GM21619 (cell line): ENCODE results near the gene SBNO2.

ENCODE experiments used
- ATAC-seq: cut with Tn5 transposase; IDR thresholded peaks from one replicate; pipeline ENCODE4 v1.9.1; 2021; ENCODE audit not compliant: unreplicated experiment

SBNO2 gene

GRCh38 chr19:1076046-1076386 is 98.1 kb downstream of the SBNO2 start:
- no peak for ATAC-seq

GRCh38 chr19:1074544-1075283 is 99.4 kb downstream of the SBNO2 start:
- ATAC-seq: no peak

GRCh38 chr19:1073956-1074517 is 100.0 kb downstream of the SBNO2 start:
- no peak for ATAC-seq

GRCh38 chr19:1073063-1073955 is 100.8 kb downstream of the SBNO2 start:
- ATAC-seq: no peak

GRCh38 chr19:1072371-1073015 is 101.6 kb downstream of the SBNO2 start:
- ATAC-seq: no peak

GRCh38 chr19:1070931-1071791 is 102.9 kb downstream of the SBNO2 start:
- ATAC-seq: no peak

DNA sequence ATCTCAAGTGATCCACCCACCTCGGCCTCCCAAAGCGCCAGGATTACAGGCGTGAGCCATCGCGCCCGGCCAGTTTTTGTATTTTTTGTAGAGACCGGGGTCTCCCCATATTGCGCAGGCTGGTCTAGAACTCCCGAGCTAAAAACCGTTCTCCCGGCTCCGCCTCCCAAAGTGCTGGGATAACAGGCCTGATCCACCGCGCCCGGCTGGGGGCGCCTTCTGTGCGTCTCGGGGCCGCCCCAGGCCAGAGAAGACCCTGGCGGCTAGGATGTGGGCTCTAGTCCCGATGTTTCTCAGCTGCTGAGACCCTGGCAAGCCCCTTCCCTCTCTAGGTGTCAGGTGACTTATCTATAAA is 103.5 kb downstream of the SBNO2 start:
- no peak for ATAC-seq

GRCh38 chr19:1069009-1069779 is 104.9 kb downstream of the SBNO2 start:
- ATAC-seq: no peak

DNA sequence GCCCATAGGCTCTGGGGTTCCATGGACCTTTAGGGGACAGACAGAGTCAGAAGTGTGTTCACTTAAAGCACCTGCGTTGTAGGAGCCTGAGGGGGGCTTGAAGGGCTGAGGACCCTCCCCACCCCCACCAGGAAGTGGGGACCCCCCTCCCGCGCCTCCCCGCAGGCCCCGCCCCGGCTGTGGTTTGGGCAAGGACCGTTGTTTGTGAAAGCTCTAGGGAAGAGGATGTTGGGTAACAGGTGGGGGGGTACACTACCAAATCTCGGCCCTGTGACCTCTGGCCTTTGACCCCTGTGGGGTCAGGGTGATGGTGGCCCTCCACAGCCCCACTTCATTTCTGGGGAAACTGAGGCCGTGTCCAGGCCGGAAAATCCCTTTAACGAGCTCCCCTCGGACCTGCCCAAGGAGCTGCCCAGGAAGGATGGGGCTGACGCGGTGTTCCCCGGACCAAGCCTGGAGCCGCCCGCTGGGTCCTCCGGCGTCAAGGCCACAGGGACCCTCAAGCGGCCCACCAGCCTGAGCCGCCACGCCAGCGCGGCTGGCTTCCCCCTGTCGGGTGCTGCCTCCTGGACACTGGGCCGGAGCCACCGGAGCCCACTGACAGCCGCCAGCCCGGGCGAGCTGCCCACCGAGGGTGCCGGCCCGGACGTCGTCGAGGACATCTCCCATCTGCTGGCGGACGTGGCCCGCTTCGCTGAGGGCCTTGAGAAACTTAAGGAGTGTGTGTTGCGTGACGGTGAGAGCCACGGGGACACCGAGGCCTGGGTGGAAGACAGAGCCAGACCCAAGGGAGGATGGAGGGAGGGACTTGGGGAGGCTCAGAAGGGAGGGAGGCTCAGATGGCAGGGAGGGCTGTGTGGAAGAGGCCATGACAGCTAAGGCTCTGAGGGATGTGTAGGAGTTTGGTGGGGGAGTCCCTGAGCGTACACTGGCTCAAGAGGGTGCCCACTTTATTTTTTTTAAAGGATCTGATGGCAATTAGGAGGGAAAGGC is 105.8 kb downstream of the SBNO2 start:
- ATAC-seq: no peak

DNA sequence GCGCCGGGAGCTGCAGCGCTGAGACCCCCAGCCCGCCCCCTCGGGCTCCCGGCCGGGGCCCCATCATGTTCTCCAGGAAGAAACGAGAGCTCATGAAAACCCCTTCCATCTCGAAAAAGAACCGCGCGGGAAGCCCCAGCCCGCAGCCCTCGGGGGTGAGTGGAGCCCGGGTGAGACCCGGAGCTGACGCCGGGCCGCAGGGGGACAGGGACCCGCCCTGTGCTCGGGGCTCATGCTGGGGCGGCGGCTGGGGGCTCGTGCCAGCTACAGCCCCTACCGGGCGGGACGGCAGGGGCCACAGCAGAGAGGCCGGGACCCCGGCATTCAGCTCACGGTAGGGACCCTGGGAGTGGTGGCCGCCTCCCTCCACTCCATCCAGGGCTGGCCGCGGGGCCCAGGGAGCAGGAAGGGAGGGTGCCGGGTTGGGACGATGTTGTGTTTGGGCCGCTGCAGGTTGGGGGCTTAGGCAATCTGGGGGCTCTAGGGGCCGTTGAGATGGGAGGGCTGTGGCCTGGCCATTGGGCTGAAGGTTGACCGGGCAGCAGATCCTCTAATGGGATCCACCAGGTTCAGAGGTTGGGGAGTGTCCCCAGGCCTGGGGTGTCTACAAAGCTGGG is 106.6 kb downstream of the SBNO2 start:
- ATAC-seq: no peak

DNA sequence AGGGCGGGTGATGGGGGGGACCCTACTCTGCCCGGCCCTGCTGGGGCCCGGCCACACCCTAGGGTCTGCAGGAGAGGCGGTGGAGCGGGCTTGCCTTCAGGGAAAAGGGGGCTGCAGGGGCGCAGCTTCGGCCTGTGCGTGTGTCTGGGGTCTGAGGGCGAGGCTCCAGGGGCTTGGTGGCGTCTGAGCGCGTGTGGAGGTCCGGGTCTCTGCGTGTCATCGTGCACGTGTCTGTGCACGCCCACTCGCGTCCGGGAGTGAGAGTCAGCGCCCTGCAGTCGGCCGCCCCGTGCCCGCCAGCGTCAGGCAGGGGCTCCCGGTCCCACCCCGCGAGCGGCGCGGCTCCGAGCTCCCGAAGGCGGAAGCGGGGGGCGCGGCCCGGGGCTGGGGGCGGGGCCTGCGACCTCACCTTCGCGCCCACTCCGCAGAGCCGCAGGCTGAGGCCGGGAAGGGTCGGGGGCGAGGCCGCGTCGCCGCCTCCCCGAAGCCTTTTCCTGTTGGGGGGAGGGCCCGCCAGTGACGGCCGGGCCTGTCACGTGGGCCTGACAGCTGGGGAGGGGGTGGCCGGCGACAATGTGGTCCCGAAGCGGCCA is 107.2 kb downstream of the SBNO2 start, which contains the start of gene ARHGAP45:
Gene ARHGAP45 (plus strand): TSS at position 420 of the 593 bp plus-strand sequence. CDS start 239 bp downstream, outside the sequence.
- no peak for ATAC-seq

- no peak for ATAC-seq
These were observed 107.8 kb downstream of the SBNO2 start for GRCh38 chr19:1066251-1066747.

DNA sequence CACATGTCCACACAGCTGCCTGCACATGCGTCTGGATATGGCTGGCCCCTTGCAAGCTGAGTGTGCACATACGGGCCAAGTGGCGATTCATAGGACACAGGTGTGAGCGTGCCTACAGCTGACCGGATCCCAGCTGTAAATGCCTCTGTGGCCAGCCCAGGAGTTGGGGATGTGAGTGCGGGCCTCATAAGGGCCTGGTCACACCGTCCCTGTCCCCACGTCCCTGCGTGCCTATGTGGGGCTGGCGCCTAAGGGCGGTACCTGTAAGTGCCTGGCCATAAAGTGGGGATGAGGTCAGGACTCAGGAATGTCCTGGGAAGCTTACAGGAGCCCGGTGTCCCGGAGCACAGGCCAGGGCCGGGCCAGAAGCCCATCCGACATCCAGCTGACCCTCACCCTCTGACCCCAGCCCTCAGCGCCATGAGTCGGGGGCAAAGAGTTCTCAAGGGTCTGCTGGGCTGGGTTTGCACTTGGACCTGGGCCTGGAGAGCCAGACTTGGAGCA is 108.4 kb downstream of the SBNO2 start:
- ATAC-seq: no peak

GRCh38 chr19:1064661-1065605 is 109.1 kb downstream of the SBNO2 start:
- ATAC-seq: no peak

GRCh38 chr19:1063909-1064660 is 110.0 kb downstream of the SBNO2 start:
- no peak for ATAC-seq
